Panc1 (cell line): ENCODE measurements around the gene AAMP. TPM values are rescaled to one million over a fixed set of nuclear protein-coding genes. Genes with fewer than 3 reads are reported as not detected.
"Not testable (repeated sequence)": the region's sequence is repeated elsewhere in the genome, so short reads cannot be mapped to it uniquely, and the experiment has no call there.

Experiments used
- ATAC-seq: fragments of 200-7000 bp; cut with Tn5 transposase; 2 replicates; pipeline ENCODE4 v1.9.1; 2020; ENCODE audit warnings: mild to moderate bottlenecking, moderate library complexity
- BruUV-seq: library from RNA; stranded (reverse); fragments of 400-500 nt; replicated peaks from 2 replicates; lab custom pipeline; 2021; lab: Mats Ljungman, UMichigan
- CTCF ChIA-PET: fragments of 300-600 bp; sonication (Branson Sonifier 250); formaldehyde crosslinking; loops from one replicate; lab custom pipeline; 2022; ENCODE audit warnings: antibody characterized with exemption; lab: Charles Lee
- POLR2A ChIA-PET: fragments of 300-600 bp; sonication (Branson Sonifier 250); formaldehyde crosslinking; loops from one replicate; lab custom pipeline; 2022; ENCODE audit warnings: antibody characterized with exemption; lab: Charles Lee
- DNase-seq: peaks from one replicate; pipeline ENCODE4 v3.0.0-alpha.2; 2010; ENCODE audit warnings: low read depth, low spot score
- H3K27ac ChIP-seq: 2 replicates; pipeline ENCODE4 v1.5.1; 2011; ENCODE audit warnings: mild to moderate bottlenecking, low read length, inconsistent platforms
- H3K27me3 ChIP-seq: fragments of 200-500 bp; sonication (Bioruptor generic); 2 replicates; pipeline ENCODE4 v1.6.0; 2014; ENCODE audit warnings: low read length, inconsistent platforms; ENCODE audit not compliant: control insufficient read depth, insufficient read depth
- H3K36me3 ChIP-seq: fragments of 200-500 bp; sonication (Bioruptor generic); 2 replicates; pipeline ENCODE4 v1.5.1; 2014; ENCODE audit warnings: inconsistent platforms, mild to moderate bottlenecking, low read length, moderate library complexity; ENCODE audit not compliant: control insufficient read depth, insufficient read depth
- H3K4me1 ChIP-seq: 2 replicates; pipeline ENCODE4 v1.5.1; 2011; ENCODE audit warnings: inconsistent platforms, mild to moderate bottlenecking, low read length, moderate library complexity; ENCODE audit not compliant: control insufficient read depth, insufficient read depth
- H3K4me3 ChIP-seq, 2 experiments: 2 replicates each; pipeline ENCODE4 v1.5.1; 2011 to 2012; ENCODE audit warnings: low read depth in 2 of 2, low read length in 2 of 2, mild to moderate bottlenecking in 2 of 2, inconsistent platforms in 1 of 2, moderate library complexity in 1 of 2
- H3K9me3 ChIP-seq: fragments of 200-500 bp; sonication (Bioruptor generic); 2 replicates; pipeline ENCODE4 v1.5.1; 2014; ENCODE audit warnings: low read depth, mild to moderate bottlenecking, inconsistent platforms, low read length, moderate library complexity; ENCODE audit not compliant: control insufficient read depth, insufficient read depth
- CTCF ChIP-seq: fragments of 450-650 bp; IDR thresholded peaks from 2 replicates; pipeline ENCODE4 v1.5.1; 2017; ENCODE audit warnings: mild to moderate bottlenecking
- POLR2AphosphoS5 ChIP-seq: IDR thresholded peaks from 2 replicates; pipeline ENCODE4 v1.6.1; 2012; ENCODE audit warnings: mild to moderate bottlenecking, low read depth, low read length, moderate library complexity
- REST ChIP-seq, 2 experiments: IDR thresholded peaks; 2 replicates each; pipeline ENCODE4 v1.6.1; 2011 to 2012; ENCODE audit warnings: low read depth in 2 of 2, control low read depth in 1 of 2, low read length in 1 of 2, mild to moderate bottlenecking in 1 of 2, moderate library complexity in 1 of 2; ENCODE audit not compliant: insufficient read depth in 1 of 2
- SIN3A ChIP-seq: IDR thresholded peaks from 2 replicates; pipeline ENCODE4 v1.6.1; 2012; ENCODE audit warnings: low read depth, mild to moderate bottlenecking, low read length, moderate library complexity, borderline replicate concordance; ENCODE audit not compliant: insufficient read depth
- TCF7L2 ChIP-seq: IDR thresholded peaks from 2 replicates; pipeline ENCODE4 v1.6.1; 2011; ENCODE audit warnings: mild to moderate bottlenecking, low read depth, low read length, inconsistent platforms
- in situ Hi-C: cut with HindIII; loops from 2 replicates; pipeline ENCODE4 v1.10.0; 2016; ENCODE audit warnings: low sequenced_read_pairs, low pct_unique_long_range_greater_than_20kb
- intact Hi-C: fragments of 100-400 bp; cut with micrococcal nuclease; formaldehyde crosslinking; loops from one replicate; pipeline ENCODE4 v1.10.0; 2022; ENCODE audit not compliant: unreplicated experiment
- total RNA-seq: library from RNA; stranded (reverse); gene quantifications from one replicate; pipeline ENCODE4 v1.2.1, GENCODE V29; 2021; ENCODE audit not compliant: unreplicated experiment

The AAMP gene
- total RNA-seq, 1 experiment from 2014 or later = 103 TPM

GRCh38 chr2:218312267-218312756 is 42.4 kb upstream of the AAMP start:
- intact Hi-C loops = no loop called here
- POLR2A ChIA-PET = no interaction called here
- no TSS peak for BruUV-seq

GRCh38 chr2:218311541-218312266 is 41.8 kb upstream of the AAMP start:
- BruUV-seq, in situ Hi-C loops, POLR2A ChIA-PET, H3K36me3 ChIP-seq, H3K4me3 ChIP-seq, ATAC-seq, H3K9me3 ChIP-seq, DNase-seq, H3K27me3 ChIP-seq, CTCF ChIA-PET, H3K27ac ChIP-seq, intact Hi-C loops, H3K4me1 ChIP-seq: not testable (repeated sequence)

More at GRCh38 chr2:218312267-218312756, 42.4 kb upstream of the AAMP start:
- Histone ChIP-seq H3K27ac (no peak overlapping the region), H3K9me3 (no peaks in the 10 kb centered on the region), H3K27me3 (no peaks in the 10 kb centered on the region), H3K4me1 (no peaks in the 10 kb centered on the region), H3K36me3 (no peaks in the 10 kb centered on the region), H3K4me3 (no peak overlapping the region)
- in situ Hi-C loops = no loop called here
- TF ChIP-seq CTCF = no peak
- TF ChIP-seq POLR2AphosphoS5 = no peak
- TF ChIP-seq TCF7L2 = no peak
- TF ChIP-seq SIN3A = no peak
- no peak for TF ChIP-seq REST (IDR thresholded peaks at IDR 0.05; ENCODE audit: insufficient read depth in 1 of 2, low read depth in 2 of 2, low read length in 1 of 2)
- DNase-seq (no peak), ATAC-seq (no peak)
- CTCF ChIA-PET = no interaction called here
